ENCODE results near the gene IFNA6. TPM values are rescaled to one million over a fixed set of nuclear protein-coding genes. Genes with fewer than 3 reads are reported as not detected.
A peak's percentile ranks its signal among the peaks of the same experiment; 100 is the strongest.
"Not testable (repeated sequence)": the region's sequence is repeated elsewhere in the genome, so short reads cannot be mapped to it uniquely, and the experiment has no call there.

Gene IFNA6
- not detected in 2 replicates for total RNA-seq

GRCh38 chr9:21350787-21351186 lies at the start of gene IFNA6:
TSS of gene IFNA6 (minus strand) at chr9:21350887. CDS start at chr9:21350887, 0 bp downstream.
- peaks cover 4% of the 10 kb centered on the region for H3K36me3 Mint-ChIP-seq (ENCODE audit: low read depth)
- intact Hi-C loops (cut with micrococcal nuclease), result loop anchor here (10.0 kb wide), 2 partner anchors 244 to 704 kb away; no protein-coding TSS in a partner anchor
- no peak within 1 kb of the TSS for H3K4me3 Mint-ChIP-seq
- peaks cover 69% of the 10 kb centered on the region for H3K27me3 Mint-ChIP-seq
- no peak for DNase-seq
- H3K4me1 Mint-ChIP-seq, result no peaks in the 10 kb centered on the region
- H3K27ac Mint-ChIP-seq, result no peak within 1 kb of the TSS
- peaks cover 16% of the 10 kb centered on the region for H3K9me3 Mint-ChIP-seq

GRCh38 chr9:21399956-21400355 lies 49.3 kb upstream of the IFNA6 start:
- intact Hi-C loops (cut with micrococcal nuclease), result loop anchor here (5.0 to 10.0 kb wide), 2 partner anchors 43 to 165 kb away; no protein-coding TSS in a partner anchor
- Mint-ChIP-seq H3K36me3 (ENCODE audit: low read depth) (no peaks in the 10 kb centered on the region), H3K27ac (no peak overlapping the region), H3K4me3 (no peak overlapping the region), H3K27me3 (peaks cover 77% of the 10 kb centered on the region), H3K9me3 (no peaks in the 10 kb centered on the region), H3K4me1 (peaks cover 7% of the 10 kb centered on the region)
- no peak for DNase-seq

GRCh38 chr9:21398955-21399489 lies 48.3 kb upstream of the IFNA6 start:
- peaks cover 7% of the 10 kb centered on the region for H3K4me1 Mint-ChIP-seq
- H3K4me3 Mint-ChIP-seq, result no peak overlapping the region
- H3K27me3 Mint-ChIP-seq, result peaks cover 74% of the 10 kb centered on the region
- intact Hi-C loops (cut with micrococcal nuclease), result loop anchor here (5.0 to 10.0 kb wide), 2 partner anchors 42 to 164 kb away; no protein-coding TSS in a partner anchor
- H3K27ac Mint-ChIP-seq, result no peak overlapping the region
- no peaks in the 10 kb centered on the region for H3K9me3 Mint-ChIP-seq
- H3K36me3 Mint-ChIP-seq (ENCODE audit: low read depth), result no peaks in the 10 kb centered on the region
- DNase-seq, result no peak

GRCh38 chr9:21395778-21396717 lies 45.4 kb upstream of the IFNA6 start:
- Mint-ChIP-seq H3K4me1 (peaks cover 4% of the 10 kb centered on the region), H3K4me3 (peak overlapping the region; percentile 45), H3K9me3 (no peaks in the 10 kb centered on the region), H3K27me3 (peaks cover 74% of the 10 kb centered on the region), H3K36me3 (ENCODE audit: low read depth) (no peaks in the 10 kb centered on the region), H3K27ac (no peak overlapping the region)
- intact Hi-C loops (cut with micrococcal nuclease), result loop anchor here (1.0 to 10.0 kb wide), 3 partner anchors 39 to 161 kb away; no protein-coding TSS in a partner anchor
- peak; percentile 86 for DNase-seq

- Mint-ChIP-seq H3K27me3 (peaks cover 71% of the 10 kb centered on the region), H3K36me3 (ENCODE audit: low read depth) (no peaks in the 10 kb centered on the region), H3K4me1 (peaks cover 4% of the 10 kb centered on the region), H3K9me3 (no peaks in the 10 kb centered on the region), H3K27ac (no peak overlapping the region), H3K4me3 (no peak overlapping the region)
- intact Hi-C loops (cut with micrococcal nuclease), result loop anchor here (10.0 kb wide), 1 partner anchor 157 kb away; no protein-coding TSS in a partner anchor
- no peak for DNase-seq
These were observed 41.6 kb upstream of the IFNA6 start for GRCh38 chr9:21392270-21392669.

GRCh38 chr9:21385131-21385670 lies 34.5 kb upstream of the IFNA6 start, which contains the start of gene IFNA2:
TSS of gene IFNA2 (minus strand) at chr9:21385398. CDS start at chr9:21385329, 69 bp downstream.
- Mint-ChIP-seq H3K27me3 (peaks cover 56% of the 10 kb centered on the region), H3K36me3 (ENCODE audit: low read depth) (no peaks in the 10 kb centered on the region), H3K4me3 (no peak within 1 kb of the TSS), H3K27ac (no peak within 1 kb of the TSS), H3K9me3 (no peaks in the 10 kb centered on the region), H3K4me1 (peaks cover 9% of the 10 kb centered on the region)
- intact Hi-C loops (cut with micrococcal nuclease), result no loop called here
- DNase-seq, result no peak

- H3K4me1 Mint-ChIP-seq, result peaks cover 11% of the 10 kb centered on the region
- H3K4me3 Mint-ChIP-seq, result no peak overlapping the region
- H3K9me3 Mint-ChIP-seq, result no peaks in the 10 kb centered on the region
- no peaks in the 10 kb centered on the region for H3K36me3 Mint-ChIP-seq (ENCODE audit: low read depth)
- no peak for DNase-seq
- H3K27ac Mint-ChIP-seq, result no peak overlapping the region
- H3K27me3 Mint-ChIP-seq, result peaks cover 56% of the 10 kb centered on the region
- intact Hi-C loops (cut with micrococcal nuclease), result no loop called here
These were observed 32.9 kb upstream of the IFNA6 start for GRCh38 chr9:21383627-21384026.

GRCh38 chr9:21381448-21382339 lies 31.0 kb upstream of the IFNA6 start:
- intact Hi-C loops (cut with micrococcal nuclease), result loop anchor here (1.0 kb wide), 3 partner anchors 24 to 380 kb away; partner anchors contain the start of gene KLHL9

GRCh38 chr9:21371467-21371866 lies 20.8 kb upstream of the IFNA6 start:
- H3K9me3 Mint-ChIP-seq; H3K4me1 Mint-ChIP-seq; H3K36me3 Mint-ChIP-seq (ENCODE audit: low read depth); H3K4me3 Mint-ChIP-seq; H3K27ac Mint-ChIP-seq; DNase-seq; intact Hi-C loops (cut with micrococcal nuclease): not testable (repeated sequence)
- H3K27me3 Mint-ChIP-seq, result peaks cover 43% of the 10 kb centered on the region

More at GRCh38 chr9:21381448-21382339, 31.0 kb upstream of the IFNA6 start:
- H3K4me3 Mint-ChIP-seq, result no peak overlapping the region
- H3K36me3 Mint-ChIP-seq (ENCODE audit: low read depth), result no peaks in the 10 kb centered on the region
- peak; percentile 74 for DNase-seq
- no peaks in the 10 kb centered on the region for H3K9me3 Mint-ChIP-seq
- peaks cover 51% of the 10 kb centered on the region for H3K27me3 Mint-ChIP-seq
- no peak overlapping the region for H3K27ac Mint-ChIP-seq
- H3K4me1 Mint-ChIP-seq, result peaks cover 11% of the 10 kb centered on the region

- Mint-ChIP-seq H3K36me3 (ENCODE audit: low read depth) (no peaks in the 10 kb centered on the region), H3K9me3 (no peaks in the 10 kb centered on the region), H3K4me3 (no peak within 1 kb of the TSS), H3K27ac (no peak within 1 kb of the TSS), H3K4me1 (no peaks in the 10 kb centered on the region), H3K27me3 (peaks cover 60% of the 10 kb centered on the region)
- DNase-seq, result no peak
- intact Hi-C loops (cut with micrococcal nuclease), result no loop called here
These were observed 17.3 kb upstream of the IFNA6 start, which contains the start of gene IFNA13 for GRCh38 chr9:21367957-21368356. TSS of gene IFNA13 (minus strand) at chr9:21368057. CDS start at chr9:21368010, 47 bp downstream.

- H3K36me3 Mint-ChIP-seq (ENCODE audit: low read depth); H3K4me3 Mint-ChIP-seq; H3K4me1 Mint-ChIP-seq; H3K27ac Mint-ChIP-seq; intact Hi-C loops (cut with micrococcal nuclease); H3K9me3 Mint-ChIP-seq; DNase-seq: not testable (repeated sequence)
- H3K27me3 Mint-ChIP-seq, result peaks cover 63% of the 10 kb centered on the region
These were observed 16.5 kb upstream of the IFNA6 start for GRCh38 chr9:21367169-21367568.

GRCh38 chr9:21362287-21362686 lies 11.6 kb upstream of the IFNA6 start:
- peaks cover 11% of the 10 kb centered on the region for H3K4me1 Mint-ChIP-seq
- intact Hi-C loops (cut with micrococcal nuclease), result no loop called here
- no peaks in the 10 kb centered on the region for H3K9me3 Mint-ChIP-seq
- DNase-seq, result no peak
- no peak overlapping the region for H3K4me3 Mint-ChIP-seq
- H3K36me3 Mint-ChIP-seq (ENCODE audit: low read depth), result no peaks in the 10 kb centered on the region
- H3K27ac Mint-ChIP-seq, result no peak overlapping the region
- H3K27me3 Mint-ChIP-seq, result peaks cover 59% of the 10 kb centered on the region

All from activated CD4-positive, alpha-beta T cell treated with anti-CD3 and anti-CD28 coated beads, Interleukin-2, amount 10 ng/mL, durations not matched to agents 24 days and 14 days (primary cell).